HepG2 (cell line): ENCODE data around the gene CSK. TPM values are rescaled to one million over a fixed set of nuclear protein-coding genes. Genes with fewer than 3 reads are reported as not detected.

Experiments
- ATAC-seq: fragments of 200-7000 bp; cut with Tn5 transposase; 3 replicates; pipeline ENCODE4 v1.9.1; 2020; ENCODE audit warnings: mild to moderate bottlenecking, moderate library complexity
- BruUV-seq: library from RNA; stranded (reverse); fragments of 400-500 nt; replicated peaks from 2 replicates; lab custom pipeline; 2021; lab: Mats Ljungman, UMichigan
- CTCF ChIA-PET: fragments of 300-600 bp; formaldehyde crosslinking; extraction: SDS; loops from one replicate; lab custom pipeline; 2021; ENCODE audit warnings: low total read pairs, inconsistent platforms, low intra/inter-chr PET ratio; lab: Yijun Ruan, JAX
- POLR2A ChIA-PET: fragments of 350-600 bp; sonication (Branson Sonifier 250); formaldehyde crosslinking; loops from one replicate; lab custom pipeline; 2020; ENCODE audit warnings: antibody characterized with exemption, inconsistent platforms; lab: Yijun Ruan, JAX
- DNase-seq: peaks from one replicate; pipeline ENCODE4 v3.0.0-alpha.2; 2015; ENCODE audit warnings: low spot score
- FAIRE-seq: peaks from 3 replicates; lab custom pipeline; 2011; peaks lifted over from hg19 to GRCh38; lab: Jason Lieb, UNC
- H2AFZ ChIP-seq: one replicate; pipeline ENCODE4 v1.6.1; 2011; ENCODE audit warnings: low read length, inconsistent platforms
- H3K27ac ChIP-seq: fragments of 300-600 bp; 3 replicates; pipeline ENCODE4 v1.8.0; 2011; ENCODE audit warnings: mixed run types, mild to moderate bottlenecking, mixed read lengths, low read length, inconsistent platforms; ENCODE audit not compliant: insufficient read depth; ENCODE audit errors: extremely low read length
- H3K27me3 ChIP-seq, 2 experiments: fragments of 200-600 bp in 1 of 2; 2 replicates in 1 of 2; 3 replicates in 1 of 2; pipeline versions ENCODE4 v1.6.0 to v1.8.0; 2011; ENCODE audit warnings: low read length in 2 of 2, mild to moderate bottlenecking in 2 of 2, moderate library complexity in 2 of 2, inconsistent platforms in 1 of 2; ENCODE audit not compliant: insufficient read depth in 2 of 2, control insufficient read depth in 1 of 2
- H3K36me3 ChIP-seq, 2 experiments: fragments of 200-600 bp in 1 of 2; replicated peaks in 1 of 2; 2 replicates in 1 of 2; 3 replicates in 1 of 2; pipeline versions ENCODE4 v1.5.1 to v1.8.0; 2011; ENCODE audit warnings: low read length in 2 of 2, inconsistent platforms in 1 of 2; ENCODE audit not compliant: insufficient read depth in 2 of 2, control insufficient read depth in 1 of 2
- H3K4me1 ChIP-seq: 2 replicates; pipeline ENCODE4 v1.5.1; 2012; ENCODE audit warnings: low read length, inconsistent platforms; ENCODE audit not compliant: insufficient read depth
- H3K4me2 ChIP-seq: 2 replicates; pipeline ENCODE4 v1.6.0; 2011; ENCODE audit warnings: low read depth, low read length, inconsistent platforms
- H3K4me3 ChIP-seq, 3 experiments: fragments of 200-600 bp in 1 of 3; sonication (generic), shearing (Covaris generic) in 1 of 3; replicated peaks in 1 of 3; 2 replicates each; pipeline ENCODE4 v1.5.1; 2011 to 2016; ENCODE audit warnings: low read length in 3 of 3, inconsistent platforms in 2 of 3, low read depth in 2 of 3, mild to moderate bottlenecking in 2 of 3, control low read depth in 1 of 3, mixed read lengths in 1 of 3; ENCODE audit not compliant: insufficient read depth in 1 of 3
- H3K79me2 ChIP-seq: one replicate; pipeline ENCODE4 v1.6.1; 2011; ENCODE audit warnings: low read length, inconsistent platforms; ENCODE audit not compliant: insufficient read depth
- H3K9ac ChIP-seq: 2 replicates; pipeline ENCODE4 v1.6.0; 2011; ENCODE audit warnings: mild to moderate bottlenecking, low read depth, low read length, inconsistent platforms; ENCODE audit not compliant: insufficient read depth
- H3K9me3 ChIP-seq: 2 replicates; pipeline ENCODE4 v1.5.1; 2012; ENCODE audit warnings: mild to moderate bottlenecking, low read length
- H4K20me1 ChIP-seq: 2 replicates; pipeline ENCODE4 v1.6.0; 2011; ENCODE audit warnings: inconsistent platforms, mild to moderate bottlenecking, low read length, moderate library complexity; ENCODE audit not compliant: insufficient read depth
- FOXC1 ChIP-seq: sonication (generic); formaldehyde crosslinking; IDR thresholded peaks from 2 replicates; pipeline ENCODE4 v1.8.0; 2022; ENCODE audit warnings: mild to moderate bottlenecking, missing genetic modification reagents, borderline replicate concordance
- KDM4B ChIP-seq: sonication (generic); formaldehyde crosslinking; IDR thresholded peaks from 2 replicates; pipeline ENCODE4 v1.4.0; 2020; ENCODE audit warnings: missing genetic modification reagents
- MTA3 ChIP-seq: sonication (generic); formaldehyde crosslinking; IDR thresholded peaks from 2 replicates; pipeline ENCODE4 v1.4.0; 2020; ENCODE audit warnings: missing genetic modification reagents
- NAIF1 ChIP-seq: sonication (generic); formaldehyde crosslinking; IDR thresholded peaks from 2 replicates; pipeline ENCODE4 v1.5.0; 2020; ENCODE audit warnings: mild to moderate bottlenecking, missing genetic modification reagents, borderline replicate concordance
- ZBTB20 ChIP-seq: sonication (generic); formaldehyde crosslinking; IDR thresholded peaks from 2 replicates; pipeline ENCODE4 v1.8.1; 2023; ENCODE audit warnings: missing genetic modification reagents, low read depth, mild to moderate bottlenecking, borderline replicate concordance
- ZFY ChIP-seq: sonication (generic); formaldehyde crosslinking; IDR thresholded peaks from 2 replicates; pipeline ENCODE4 v1.4.0; 2020; ENCODE audit warnings: missing genetic modification reagents
- ZNF589 ChIP-seq: sonication (generic); formaldehyde crosslinking; conservative IDR thresholded peaks from 2 replicates; pipeline ENCODE4 v1.8.0; 2022; ENCODE audit warnings: mild to moderate bottlenecking, moderate library complexity, missing genetic modification reagents
- ZNF878 ChIP-seq: sonication (generic); formaldehyde crosslinking; IDR thresholded peaks from 2 replicates; pipeline ENCODE4 v1.8.1; 2023; ENCODE audit warnings: mild to moderate bottlenecking, missing genetic modification reagents, moderate library complexity
- WGBS: methylation state at CpG from one replicate; pipeline ENCODE4 v1.1.6; 2017; ENCODE audit warnings: low lambda C conversion rate; 5-methylcytosine and 5-hydroxymethylcytosine counted together
- in situ Hi-C: cut with HindIII; loops from 2 replicates; pipeline ENCODE4 v1.10.0; 2017; ENCODE audit warnings: low pct_unique_long_range_greater_than_20kb; ENCODE audit not compliant: extremely low pct_ligation_motif_present
- intact Hi-C: fragments of 100-400 bp; cut with micrococcal nuclease; formaldehyde crosslinking; loops from one replicate; pipeline ENCODE4 v1.10.0; 2022; ENCODE audit not compliant: unreplicated experiment
- polyA plus RNA-seq, 8 experiments: library from polyadenylated mRNA; depleted of rRNA in 3 of 8; stranded (reverse) in 7 of 8; unstranded in 1 of 8; fragments of >200 nt; fragmentation: Illumina TruSeq in 4 of 8; extraction: Trizol in 4 of 8; gene quantifications; 2 replicates each; pipeline versions ENCODE4 v1.2.1 to v1.2.3, GENCODE V29; 2011 to 2016; ENCODE audit warnings: low read depth in 4 of 8, missing spikeins in 1 of 8, mixed read lengths in 1 of 8; ENCODE audit not compliant: insufficient read depth in 1 of 8
- total RNA-seq, 5 experiments: library from RNA; depleted of rRNA; stranded (reverse); fragments of >200 nt; fragmentation: Illumina TruSeq; extraction: Trizol; gene quantifications; 2 replicates each; pipeline ENCODE4 v1.2.3, GENCODE V29; 2016; ENCODE audit warnings: low read depth in 1 of 5
- TF ChIP-seq, protein P1 (sequence below): sonication (generic); formaldehyde crosslinking; IDR thresholded peaks from 2 replicates; pipeline ENCODE4 v1.4.0; 2020; ENCODE audit warnings: missing genetic modification reagents
- TF ChIP-seq, protein P2 (sequence below): sonication (generic); formaldehyde crosslinking; IDR thresholded peaks from 2 replicates; pipeline ENCODE4 v1.8.1; 2023; ENCODE audit warnings: missing genetic modification reagents, mild to moderate bottlenecking, borderline replicate concordance

Gene CSK
- total and polyA plus RNA-seq, 2 of the 13 experiments (the other 11 are each of a cell fraction or from before 2014, with no cell fraction given) = 12.5 to 21.3 TPM

DNA sequence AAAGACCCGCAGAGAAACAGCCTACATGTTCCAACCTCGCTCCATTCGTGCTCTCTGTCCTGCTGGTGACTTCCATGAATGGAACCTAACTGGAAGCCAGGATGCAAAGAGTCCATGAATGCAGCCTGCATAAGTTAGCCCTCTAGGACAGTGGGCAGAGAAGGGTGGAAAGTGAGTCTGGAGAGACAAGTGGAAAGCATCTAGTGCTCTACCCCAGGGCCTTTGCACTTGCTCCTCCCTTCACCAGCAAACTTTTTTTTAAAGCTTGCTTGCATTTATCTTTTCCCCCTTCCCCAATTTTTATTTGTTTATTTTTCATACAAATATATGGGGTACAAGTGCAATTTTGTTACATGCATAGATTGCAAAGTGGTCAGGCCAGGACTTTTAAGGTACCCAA lies 48.6 kb upstream of the CSK start:
- Histone ChIP-seq H3K9me3 (no peaks in the 10 kb centered on the region), H3K27ac (no peak overlapping the region), H3K79me2 (no peaks in the 10 kb centered on the region), H2AFZ (no peak overlapping the region), H4K20me1 (no peaks in the 10 kb centered on the region), H3K27me3 (no peaks in the 10 kb centered on the region), H3K36me3 (no peaks in the 10 kb centered on the region), H3K4me2 (no peak overlapping the region), H3K9ac (no peak overlapping the region), H3K4me1 (peaks cover 59% of the 10 kb centered on the region), H3K4me3 (no peak overlapping the region)
- TF ChIP-seq ZBTB20 (CRISPR knock-in tag) (no peak), ZNF589 (CRISPR knock-in tag) (no peak), ZNF878 (CRISPR knock-in tag) (no peak), FOXC1 (CRISPR knock-in tag) (no peak), NAIF1 (no peak), ZFY (no peak), MTA3 (CRISPR knock-in tag) (no peak), KDM4B (CRISPR knock-in tag) (no peak)
- TF ChIP-seq, protein P1, sequence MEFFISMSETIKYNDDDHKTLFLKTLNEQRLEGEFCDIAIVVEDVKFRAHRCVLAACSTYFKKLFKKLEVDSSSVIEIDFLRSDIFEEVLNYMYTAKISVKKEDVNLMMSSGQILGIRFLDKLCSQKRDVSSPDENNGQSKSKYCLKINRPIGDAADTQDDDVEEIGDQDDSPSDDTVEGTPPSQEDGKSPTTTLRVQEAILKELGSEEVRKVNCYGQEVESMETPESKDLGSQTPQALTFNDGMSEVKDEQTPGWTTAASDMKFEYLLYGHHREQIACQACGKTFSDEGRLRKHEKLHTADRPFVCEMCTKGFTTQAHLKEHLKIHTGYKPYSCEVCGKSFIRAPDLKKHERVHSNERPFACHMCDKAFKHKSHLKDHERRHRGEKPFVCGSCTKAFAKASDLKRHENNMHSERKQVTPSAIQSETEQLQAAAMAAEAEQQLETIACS (CRISPR knock-in tag) = no peak
- TF ChIP-seq, protein P2, sequence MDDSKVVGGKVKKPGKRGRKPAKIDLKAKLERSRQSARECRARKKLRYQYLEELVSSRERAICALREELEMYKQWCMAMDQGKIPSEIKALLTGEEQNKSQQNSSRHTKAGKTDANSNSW (CRISPR knock-in tag) = no peak
- in situ Hi-C loops (no loop called here), intact Hi-C loops (no loop called here)
- CTCF ChIA-PET = no interaction called here
- BruUV-seq = no TSS peak
- POLR2A ChIA-PET = no interaction called here
- FAIRE-seq = no peak
- DNase-seq = no peak
- ATAC-seq = no peak
- WGBS = 98% methylated on average over 3 of the region's 3 CpGs
